ENCODE results near the gene BCAS1.

- TF ChIP-seq CREB1 (IDR thresholded peaks at IDR 0.05; ENCODE audit: low read depth) (no peak), YY1 (IDR thresholded peaks at IDR 0.05; ENCODE audit: low read depth) (no peak), REST (IDR thresholded peaks at IDR 0.05; ENCODE audit: low read depth) (no peak), MAX (IDR thresholded peaks at IDR 0.05) (no peak), RAD21 (IDR thresholded peaks at IDR 0.05; ENCODE audit: low read depth) (no peak), EP300 (IDR thresholded peaks at IDR 0.05; ENCODE audit: borderline replicate concordance) (no peak), ZBTB7A (IDR thresholded peaks at IDR 0.05; ENCODE audit: low read depth) (no peak), USF1 (IDR thresholded peaks at IDR 0.05) (no peak), TCF12 (IDR thresholded peaks at IDR 0.05; ENCODE audit: low read depth) (no peak), FOXM1 (IDR thresholded peaks at IDR 0.05; ENCODE audit: borderline replicate concordance, low read depth) (no peak), TAF1 (IDR thresholded peaks at IDR 0.05; ENCODE audit: low read depth) (no peak)
Measured at GRCh38 chr20:54026295-54027064, 43.9 kb downstream of the BCAS1 start.
